ENCODE results near the gene OXER1.

Gene OXER1

DNA sequence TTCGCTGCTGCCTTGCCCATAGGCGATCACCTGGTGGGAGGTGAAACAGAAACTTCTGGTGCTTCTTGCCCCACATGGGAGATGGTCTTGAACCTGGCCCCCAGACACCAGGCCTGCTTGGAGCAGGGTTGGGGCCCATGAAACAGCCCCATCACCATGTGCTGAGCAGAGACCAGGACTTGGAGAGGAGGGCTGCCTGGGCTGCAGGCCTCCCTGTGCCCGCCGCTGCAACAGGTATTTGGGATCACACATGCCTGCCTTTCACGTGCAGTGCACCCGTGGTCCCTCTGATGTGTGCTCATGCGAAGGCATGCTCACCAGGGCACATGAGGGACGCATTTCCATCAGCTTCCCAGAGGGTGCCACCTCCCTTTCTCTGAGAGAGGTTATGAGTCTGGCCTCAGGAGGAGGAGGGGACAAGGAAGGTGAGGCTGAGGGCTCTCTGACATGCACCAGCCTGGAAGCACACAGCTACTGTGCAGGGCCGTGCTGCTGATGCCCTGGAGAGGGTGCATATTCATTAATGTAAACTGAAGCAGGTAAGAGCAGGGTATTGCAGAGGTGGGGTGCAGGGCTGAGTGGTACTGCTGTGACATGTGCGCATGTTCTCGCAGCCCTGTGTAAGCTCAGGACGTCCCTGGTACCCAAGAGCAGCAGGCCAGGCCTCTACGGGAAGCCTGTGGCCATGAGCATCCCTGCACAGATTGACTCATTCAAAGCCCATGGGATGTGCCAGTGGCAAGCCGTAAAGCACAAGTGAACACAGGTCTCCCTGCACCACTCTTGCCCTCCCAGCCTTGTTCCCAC lies 4.2 kb upstream of the OXER1 start:
- Histone ChIP-seq H3K9ac (ENCODE audit: low read depth, low read length) (no peak overlapping the region), H3K4me3 (ENCODE audit: low read length) (no peak overlapping the region), H3K27me3 (ENCODE audit: insufficient read depth, low read length) (no peaks in the 10 kb centered on the region), H3K36me3 (ENCODE audit: insufficient read depth, low read length) (no peaks in the 10 kb centered on the region), H3K27ac (ENCODE audit: low read depth, low read length) (no peak overlapping the region), H3K9me3 (ENCODE audit: insufficient read depth, low read depth, low read length) (no peaks in the 10 kb centered on the region), H3K4me1 (ENCODE audit: insufficient read depth, low read length) (peaks cover 5% of the 10 kb centered on the region; the same call in 1 of the 2 replicates)
- 91% methylated on average over 14 of the region's 14 CpGs for WGBS

DNA sequence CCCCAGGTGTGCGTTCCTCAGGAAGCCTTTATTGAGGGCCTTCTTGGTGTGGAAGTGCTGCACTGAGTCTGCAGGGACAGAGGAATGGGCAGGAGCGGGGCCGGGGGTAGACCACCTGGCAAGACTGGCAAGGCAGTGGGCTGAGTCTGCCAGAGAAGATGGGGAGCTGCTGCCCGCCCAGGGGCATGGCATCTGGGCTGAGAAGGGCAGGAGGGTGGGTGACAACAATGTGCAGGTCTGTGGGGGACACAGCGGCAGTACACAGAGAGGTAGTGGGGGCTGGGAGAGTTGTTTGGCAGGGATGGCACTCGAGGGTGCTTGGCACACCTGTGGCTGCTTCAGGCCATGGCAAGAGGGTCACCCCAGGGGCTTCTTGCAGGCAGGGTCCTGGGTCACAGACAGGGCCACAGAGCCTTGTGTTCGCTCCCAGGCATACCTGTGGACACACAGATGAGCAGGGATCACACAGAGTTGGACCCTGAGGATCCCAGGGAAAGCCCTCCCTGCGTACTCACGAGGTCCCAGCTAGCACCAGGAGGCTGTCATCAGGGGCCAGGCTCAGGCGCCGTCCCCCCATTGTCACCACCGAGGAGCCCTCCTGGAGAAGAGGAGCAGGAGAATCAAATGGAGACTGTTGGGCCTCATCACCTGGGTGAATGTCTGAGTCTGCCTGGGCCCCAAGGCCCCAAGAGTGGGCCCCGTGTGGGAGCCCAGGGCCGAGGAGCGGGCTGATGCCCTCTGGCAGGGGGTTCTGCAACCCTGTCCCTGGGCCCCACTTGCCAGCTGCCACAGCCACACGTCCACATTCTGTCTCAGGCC lies 3.4 kb upstream of the OXER1 start:
- H3K9ac ChIP-seq (ENCODE audit: low read depth, low read length) = no peak overlapping the region
- WGBS = 93% methylated on average over 16 of the region's 16 CpGs
- H3K9me3 ChIP-seq (ENCODE audit: insufficient read depth, low read depth, low read length) = no peaks in the 10 kb centered on the region
- H3K4me3 ChIP-seq (ENCODE audit: low read length) = no peak overlapping the region
- H3K36me3 ChIP-seq (ENCODE audit: insufficient read depth, low read length) = no peaks in the 10 kb centered on the region
- no peaks in the 10 kb centered on the region for H3K4me1 ChIP-seq (ENCODE audit: insufficient read depth, low read length)
- no peaks in the 10 kb centered on the region for H3K27me3 ChIP-seq (ENCODE audit: insufficient read depth, low read length)
- H3K27ac ChIP-seq (ENCODE audit: low read depth, low read length) = no peak overlapping the region

DNA sequence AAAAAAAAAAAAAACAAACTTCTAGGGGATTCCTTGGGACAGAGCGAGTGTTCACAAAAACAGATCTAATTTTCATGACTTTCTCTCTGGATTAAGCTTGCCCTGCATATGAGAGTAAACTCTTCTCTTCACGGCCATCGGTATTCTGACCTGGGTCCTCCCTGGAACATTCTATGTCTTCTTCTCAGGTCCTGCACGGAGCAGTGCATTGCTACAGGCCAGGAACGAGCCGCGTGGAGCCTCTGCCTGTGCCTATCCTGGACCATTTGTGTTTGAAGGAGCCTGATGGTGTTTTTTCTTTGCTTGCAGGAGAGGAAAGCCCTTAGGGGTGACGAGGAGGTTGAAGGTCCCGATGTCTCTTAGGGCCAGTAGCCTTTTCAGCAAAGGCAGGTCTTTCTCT lies 1.8 kb upstream of the OXER1 start:
- H3K9me3 ChIP-seq (ENCODE audit: insufficient read depth, low read depth, low read length) = no peaks in the 10 kb centered on the region
- H3K36me3 ChIP-seq (ENCODE audit: insufficient read depth, low read length) = no peaks in the 10 kb centered on the region
- H3K4me1 ChIP-seq (ENCODE audit: insufficient read depth, low read length) = no peaks in the 10 kb centered on the region
- no peak overlapping the region for H3K9ac ChIP-seq (ENCODE audit: low read depth, low read length)
- H3K27me3 ChIP-seq (ENCODE audit: insufficient read depth, low read length) = no peaks in the 10 kb centered on the region
- WGBS = 96% methylated on average over 9 of the region's 9 CpGs
- no peak overlapping the region for H3K27ac ChIP-seq (ENCODE audit: low read depth, low read length)
- no peak overlapping the region for H3K4me3 ChIP-seq (ENCODE audit: low read length)

DNA sequence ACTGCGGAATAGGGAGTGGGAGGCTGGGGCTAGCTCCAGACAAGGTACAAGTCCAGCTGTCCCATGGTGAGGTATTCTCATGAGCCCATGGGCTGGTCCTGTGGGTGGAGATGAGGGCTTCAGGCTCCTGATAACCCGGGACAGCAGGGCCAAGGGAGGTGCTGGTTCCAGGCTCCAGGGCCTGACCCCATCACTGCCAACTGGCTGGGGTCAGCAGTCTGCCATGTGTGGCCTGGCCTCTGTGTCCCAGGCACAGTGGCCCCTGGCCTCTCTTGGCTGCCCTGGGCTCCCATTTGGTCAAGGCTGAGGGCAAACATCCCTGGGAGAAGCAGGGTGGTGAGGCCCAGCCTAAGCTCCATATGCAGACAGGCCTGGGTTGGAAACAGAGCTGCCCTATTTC lies 966 bp upstream of the OXER1 start:
- 93% methylated on average over 2 of the region's 2 CpGs for WGBS
- Histone ChIP-seq H3K9me3 (ENCODE audit: insufficient read depth, low read depth, low read length) (no peaks in the 10 kb centered on the region), H3K27ac (ENCODE audit: low read depth, low read length) (no peak overlapping the region), H3K36me3 (ENCODE audit: insufficient read depth, low read length) (no peaks in the 10 kb centered on the region), H3K27me3 (ENCODE audit: insufficient read depth, low read length) (no peaks in the 10 kb centered on the region), H3K4me3 (ENCODE audit: low read length) (no peak overlapping the region), H3K4me1 (ENCODE audit: insufficient read depth, low read length) (no peaks in the 10 kb centered on the region), H3K9ac (ENCODE audit: low read depth, low read length) (no peak overlapping the region)

DNA sequence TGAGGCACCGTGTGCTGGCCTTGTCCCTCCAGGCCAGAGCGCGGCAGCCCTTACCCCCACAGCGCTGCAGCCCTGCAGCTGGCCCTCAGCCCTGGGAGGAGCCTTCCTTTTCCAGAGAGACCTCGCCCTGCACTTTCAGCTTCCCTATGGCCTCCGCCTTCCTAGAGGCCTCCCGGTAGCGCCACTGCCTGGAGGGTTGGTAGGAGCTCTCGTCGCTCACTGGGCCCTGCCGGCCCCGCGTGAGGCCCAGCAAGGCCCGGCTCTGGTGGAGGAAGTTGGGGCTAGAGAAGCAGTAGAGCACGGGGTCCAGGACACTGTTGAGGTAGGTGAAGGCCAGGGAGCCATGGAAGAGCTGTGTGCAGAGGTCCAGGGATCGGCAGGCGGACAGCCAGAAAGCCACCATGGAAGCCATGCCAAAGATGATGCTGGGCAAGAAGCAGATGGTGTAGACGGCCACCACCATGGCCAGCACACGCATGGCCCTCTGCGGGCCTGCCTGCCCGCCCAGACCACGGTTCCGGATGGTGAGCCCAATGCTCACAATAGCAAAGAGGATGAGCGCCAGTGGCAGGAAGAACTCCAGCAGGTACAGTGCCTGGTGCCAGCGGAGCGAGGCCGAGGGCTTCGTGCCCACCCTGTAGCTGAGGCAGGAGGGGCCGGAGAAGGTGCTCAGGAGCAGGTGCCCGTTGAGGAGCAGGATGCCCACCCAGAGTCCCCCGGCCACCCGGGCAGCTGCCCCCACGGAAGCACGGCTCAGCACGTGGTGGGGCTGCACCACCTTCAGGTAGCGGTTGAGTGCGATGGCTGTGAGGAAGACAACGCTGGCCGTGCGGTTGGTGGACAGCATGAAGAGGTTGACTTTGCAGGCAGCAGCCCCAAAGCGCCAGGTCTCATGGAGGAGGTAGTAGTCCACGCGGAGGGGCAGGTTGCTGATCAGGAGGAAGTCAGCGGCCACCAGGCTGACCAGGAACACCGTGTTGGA lies 821 bp downstream of the OXER1 start:
- no peak overlapping the region for H3K27ac ChIP-seq (ENCODE audit: low read depth, low read length)
- H3K9ac ChIP-seq (ENCODE audit: low read depth, low read length) = no peak overlapping the region
- H3K4me3 ChIP-seq (ENCODE audit: low read length) = no peak overlapping the region
- WGBS = 97% methylated on average over 45 of the region's 45 CpGs
- no peaks in the 10 kb centered on the region for H3K27me3 ChIP-seq (ENCODE audit: insufficient read depth, low read length)
- no peaks in the 10 kb centered on the region for H3K9me3 ChIP-seq (ENCODE audit: insufficient read depth, low read depth, low read length)
- H3K4me1 ChIP-seq (ENCODE audit: insufficient read depth, low read length) = 0 out of 2 replicates have a peak, but pooled peaks cover 7% of the 10 kb centered on the region
- H3K36me3 ChIP-seq (ENCODE audit: insufficient read depth, low read length) = no peaks in the 10 kb centered on the region

DNA sequence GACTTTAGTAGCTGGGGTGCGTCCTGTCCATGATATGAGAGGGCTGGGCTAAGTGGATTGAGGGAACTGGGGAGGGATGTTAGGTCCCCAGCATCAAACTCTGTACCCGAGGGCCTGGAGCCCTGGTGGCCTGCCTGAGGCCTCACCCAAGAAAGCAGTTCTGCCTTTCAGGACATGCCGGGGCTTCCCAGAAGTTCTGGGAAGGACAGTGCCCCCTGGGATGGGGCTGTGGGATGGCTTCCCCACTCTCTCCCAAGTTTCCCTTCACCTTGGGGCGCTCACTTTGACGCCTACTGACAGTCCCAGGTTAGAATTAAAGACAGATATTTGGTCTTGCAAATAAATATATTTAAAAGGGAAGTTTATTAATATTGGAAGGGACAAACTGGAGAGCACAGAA lies 1.8 kb downstream of the OXER1 start:
- no peaks in the 10 kb centered on the region for H3K27me3 ChIP-seq (ENCODE audit: insufficient read depth, low read length)
- no peak overlapping the region for H3K27ac ChIP-seq (ENCODE audit: low read depth, low read length)
- no peak overlapping the region for H3K4me3 ChIP-seq (ENCODE audit: low read length)
- H3K4me1 ChIP-seq (ENCODE audit: insufficient read depth, low read length) = 0 out of 2 replicates have a peak, but pooled peaks cover 7% of the 10 kb centered on the region
- H3K36me3 ChIP-seq (ENCODE audit: insufficient read depth, low read length) = no peaks in the 10 kb centered on the region
- no peak overlapping the region for H3K9ac ChIP-seq (ENCODE audit: low read depth, low read length)
- WGBS = 95% methylated on average over 5 of the region's 5 CpGs
- no peaks in the 10 kb centered on the region for H3K9me3 ChIP-seq (ENCODE audit: insufficient read depth, low read depth, low read length)

DNA sequence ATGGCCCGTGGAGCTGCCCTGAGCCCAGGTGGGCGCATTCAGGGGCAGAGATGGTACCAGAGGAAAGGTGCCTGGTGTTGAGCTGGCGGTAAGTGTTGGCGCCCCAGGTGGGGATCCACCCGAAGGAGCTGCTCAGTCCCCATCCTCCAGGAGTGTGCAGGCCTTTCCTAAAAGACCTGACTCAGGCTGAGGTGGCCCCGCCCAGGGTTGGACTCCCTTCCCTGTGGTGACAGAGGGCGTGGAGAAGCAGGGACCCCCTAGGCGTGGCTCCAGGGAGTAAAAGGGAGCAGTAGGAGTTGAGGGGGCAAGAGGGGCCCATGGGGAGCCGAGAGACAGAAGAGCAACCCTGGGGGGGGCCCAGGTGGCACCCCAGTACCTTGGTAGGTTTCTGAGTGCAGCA lies 2.4 kb downstream of the OXER1 start:
- WGBS = 93% methylated on average over 9 of the region's 9 CpGs
- no peak overlapping the region for H3K27ac ChIP-seq (ENCODE audit: low read depth, low read length)
- no peaks in the 10 kb centered on the region for H3K27me3 ChIP-seq (ENCODE audit: insufficient read depth, low read length)
- no peaks in the 10 kb centered on the region for H3K9me3 ChIP-seq (ENCODE audit: insufficient read depth, low read depth, low read length)
- H3K9ac ChIP-seq (ENCODE audit: low read depth, low read length) = no peak overlapping the region
- 0 out of 2 replicates have a peak, but pooled peaks cover 7% of the 10 kb centered on the region for H3K4me1 ChIP-seq (ENCODE audit: insufficient read depth, low read length)
- no peaks in the 10 kb centered on the region for H3K36me3 ChIP-seq (ENCODE audit: insufficient read depth, low read length)
- no peak overlapping the region for H3K4me3 ChIP-seq (ENCODE audit: low read length)

DNA sequence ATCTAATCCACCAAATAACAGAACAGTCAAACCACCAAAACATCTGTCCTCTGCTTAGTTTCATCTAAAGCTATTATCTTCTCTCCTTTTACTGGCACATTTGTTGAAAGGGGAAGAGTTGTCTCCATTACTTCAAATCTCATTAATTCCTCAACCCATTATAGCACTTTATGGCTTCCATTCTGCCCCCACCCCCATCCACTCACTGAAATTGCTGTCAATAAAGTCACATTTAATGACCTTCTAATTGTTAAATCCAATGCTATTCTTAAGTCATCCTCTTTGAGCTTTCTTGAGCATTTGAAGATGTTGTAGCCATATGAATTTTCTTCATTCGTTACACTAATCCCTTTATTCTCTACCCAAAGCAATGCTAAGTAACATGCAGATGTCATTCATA lies 5.2 kb downstream of the OXER1 start:
- Histone ChIP-seq H3K4me1 (ENCODE audit: insufficient read depth, low read length) (peaks cover 10% of the 10 kb centered on the region; the same call in 1 of the 2 replicates), H3K9me3 (ENCODE audit: insufficient read depth, low read depth, low read length) (no peaks in the 10 kb centered on the region), H3K4me3 (ENCODE audit: low read length) (no peak overlapping the region), H3K27ac (ENCODE audit: low read depth, low read length) (no peak overlapping the region), H3K27me3 (ENCODE audit: insufficient read depth, low read length) (no peaks in the 10 kb centered on the region), H3K9ac (ENCODE audit: low read depth, low read length) (no peak overlapping the region), H3K36me3 (ENCODE audit: insufficient read depth, low read length) (no peaks in the 10 kb centered on the region)
- WGBS = 88% methylated on average over 1 of the region's 1 CpG

DNA sequence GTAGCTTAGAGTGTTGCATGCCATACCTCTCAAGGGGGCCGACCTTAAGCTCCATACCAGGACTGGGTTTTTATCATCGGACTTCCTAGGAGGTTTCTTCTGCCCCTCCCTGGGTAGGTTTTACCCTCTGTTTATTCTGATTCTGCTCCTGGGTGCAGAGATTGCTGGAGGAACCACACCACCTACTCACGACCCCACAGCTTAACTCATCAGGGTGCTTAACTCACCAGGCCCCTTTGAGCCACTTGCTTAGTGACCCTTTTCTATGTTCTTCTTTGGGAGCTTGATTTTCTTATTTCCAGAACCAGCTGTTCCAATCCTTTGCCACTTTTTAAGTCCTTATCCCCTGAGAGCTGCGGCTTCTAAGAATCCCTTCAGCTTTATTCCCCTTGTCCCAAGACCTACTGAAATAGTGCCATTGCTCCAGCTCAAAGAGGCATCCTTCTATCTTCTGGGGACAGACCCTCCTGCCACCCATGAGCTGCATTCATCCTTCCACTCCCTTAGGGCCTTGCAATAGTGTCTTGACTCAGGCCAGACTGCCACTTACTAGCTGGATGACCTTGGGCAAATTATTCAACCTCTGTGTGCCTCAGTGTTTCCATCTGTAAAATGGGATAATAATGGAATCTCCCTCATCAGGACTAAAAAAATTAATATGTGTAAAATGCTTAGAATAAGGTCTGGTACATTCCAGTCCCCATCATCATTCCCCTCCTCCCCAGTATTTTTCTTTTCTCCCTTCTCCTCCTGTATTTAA lies 5.8 kb downstream of the OXER1 start:
- Histone ChIP-seq H3K4me1 (ENCODE audit: insufficient read depth, low read length) (peaks cover 10% of the 10 kb centered on the region; the same call in 1 of the 2 replicates), H3K9ac (ENCODE audit: low read depth, low read length) (no peak overlapping the region), H3K27ac (ENCODE audit: low read depth, low read length) (no peak overlapping the region), H3K36me3 (ENCODE audit: insufficient read depth, low read length) (no peaks in the 10 kb centered on the region), H3K27me3 (ENCODE audit: insufficient read depth, low read length) (no peaks in the 10 kb centered on the region), H3K9me3 (ENCODE audit: insufficient read depth, low read depth, low read length) (no peaks in the 10 kb centered on the region), H3K4me3 (ENCODE audit: low read length) (no peak overlapping the region)
- WGBS = 87% methylated on average over 4 of the region's 4 CpGs

DNA sequence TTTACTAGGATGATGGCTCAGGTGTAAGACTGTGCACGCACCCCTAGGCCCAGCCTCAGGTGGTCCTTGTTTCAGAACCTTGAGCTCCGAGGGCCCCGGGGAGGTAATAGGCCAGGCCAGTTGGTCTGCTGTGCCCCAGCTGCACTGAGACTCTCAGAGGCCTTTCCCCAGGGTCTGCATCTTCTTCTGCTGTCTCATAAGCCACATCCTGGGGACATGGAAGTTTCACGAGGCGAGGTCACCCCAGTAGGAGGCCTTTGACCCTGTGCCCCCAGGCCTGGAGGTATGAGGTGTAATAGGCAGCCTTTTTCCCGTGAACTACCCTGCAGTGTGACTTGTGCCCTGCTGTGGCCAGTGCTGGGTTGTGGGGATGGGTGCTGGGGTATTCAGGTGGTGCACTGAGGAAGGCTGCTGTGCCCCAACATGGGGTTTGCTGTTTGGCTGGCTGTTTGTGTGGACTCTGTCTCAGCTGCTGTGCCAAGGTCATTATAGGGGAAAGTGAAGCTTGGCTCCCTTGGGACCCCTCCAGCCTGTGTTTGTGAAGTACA lies 6.9 kb downstream of the OXER1 start:
- no peaks in the 10 kb centered on the region for H3K27me3 ChIP-seq (ENCODE audit: insufficient read depth, low read length)
- no peak overlapping the region for H3K27ac ChIP-seq (ENCODE audit: low read depth, low read length)
- H3K9ac ChIP-seq (ENCODE audit: low read depth, low read length) = no peak overlapping the region
- H3K4me1 ChIP-seq (ENCODE audit: insufficient read depth, low read length) = peaks cover 10% of the 10 kb centered on the region; the same call in 1 of the 2 replicates
- H3K4me3 ChIP-seq (ENCODE audit: low read length) = no peak overlapping the region
- no peaks in the 10 kb centered on the region for H3K36me3 ChIP-seq (ENCODE audit: insufficient read depth, low read length)
- no peaks in the 10 kb centered on the region for H3K9me3 ChIP-seq (ENCODE audit: insufficient read depth, low read depth, low read length)
- 93% methylated on average over 6 of the region's 6 CpGs for WGBS
